ENCODE measurements around the gene SURF4.
A peak's percentile ranks its signal among the peaks of the same experiment; 100 is the strongest.

Gene SURF4

DNA sequence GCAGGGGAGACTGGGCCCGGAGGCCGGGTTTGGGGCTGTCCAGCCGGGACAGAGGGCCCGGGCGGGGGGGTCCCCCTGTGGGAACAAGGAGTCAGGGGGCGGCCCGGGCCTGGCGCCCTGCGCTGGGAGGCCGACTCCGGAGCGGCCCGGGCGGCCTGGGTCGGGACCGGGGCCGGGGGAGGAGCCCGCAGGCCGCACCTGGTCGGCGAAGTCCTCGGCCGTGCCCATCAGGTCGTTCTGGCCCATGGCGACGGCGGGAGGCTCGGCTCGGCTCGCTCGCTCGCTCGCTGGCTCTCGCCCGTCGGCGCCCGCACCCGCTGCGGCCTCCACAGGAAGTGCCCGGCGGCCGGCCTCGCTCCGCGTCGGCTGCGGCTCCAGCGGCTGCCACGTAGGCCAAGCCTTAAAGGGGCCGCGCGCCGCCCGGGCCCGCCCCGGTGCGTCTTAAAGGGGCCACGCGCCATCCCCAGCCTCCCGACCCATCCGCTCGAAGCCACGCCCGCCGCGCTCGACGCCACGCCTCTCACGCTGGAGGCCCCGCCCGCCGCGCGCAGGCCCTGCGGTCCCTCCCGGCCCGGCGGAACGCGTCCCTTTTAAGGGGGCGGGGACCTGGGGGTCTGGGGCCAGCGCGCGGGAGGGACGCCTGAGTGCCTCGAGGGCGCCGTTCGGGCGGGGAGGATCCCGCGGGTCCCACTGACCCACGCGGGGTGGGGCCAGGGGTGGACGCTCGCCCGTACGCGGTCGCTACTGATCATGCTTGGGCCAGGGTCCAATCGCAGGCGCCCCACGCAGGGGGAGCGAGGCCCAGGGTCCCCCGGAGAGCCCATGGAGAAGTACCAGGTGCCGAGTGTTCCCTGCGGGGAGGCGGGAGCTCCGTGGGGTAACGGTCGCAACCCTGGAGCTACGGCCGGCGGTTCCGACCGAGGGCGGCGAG is at the start of gene SURF4, which contains the start of gene STKLD1:
TSS of gene SURF4 (minus strand) at position 337 of the 931 bp plus-strand sequence. CDS start at position 246, 91 bp downstream.
TSS of gene STKLD1 (plus strand) at position 643 of the 931 bp plus-strand sequence. CDS start at position 751, 108 bp downstream.
- Histone ChIP-seq H3K27ac (ENCODE audit: low read depth, low read length) (peak within 1 kb of the TSS; percentile 88), H3K27me3 (ENCODE audit: control insufficient read depth in 1 of 2, insufficient read depth in 2 of 2, low read length in 2 of 2) (no peaks in the 10 kb centered on the region), H3K4me1 (ENCODE audit: control insufficient read depth in 1 of 2, insufficient read depth in 2 of 2, low read length in 2 of 2) (peaks cover 26 to 44% of the 10 kb centered on the region in 2 donors), H3K9ac (ENCODE audit: low read depth in 1 of 2, low read length in 2 of 2) (peak within 1 kb of the TSS; percentile 69 to 95), H3K9me3 (ENCODE audit: control insufficient read depth in 1 of 2, low read length in 2 of 2) (no peaks in the 10 kb centered on the region), H3K36me3 (ENCODE audit: control insufficient read depth in 1 of 2, insufficient read depth in 2 of 2, low read length in 2 of 2) (peaks cover 11 to 19% of the 10 kb centered on the region in 2 donors), H3K4me3 (ENCODE audit: low read depth in 1 of 2, low read length in 2 of 2) (peak within 1 kb of the TSS; percentile 87 to 97)

DNA sequence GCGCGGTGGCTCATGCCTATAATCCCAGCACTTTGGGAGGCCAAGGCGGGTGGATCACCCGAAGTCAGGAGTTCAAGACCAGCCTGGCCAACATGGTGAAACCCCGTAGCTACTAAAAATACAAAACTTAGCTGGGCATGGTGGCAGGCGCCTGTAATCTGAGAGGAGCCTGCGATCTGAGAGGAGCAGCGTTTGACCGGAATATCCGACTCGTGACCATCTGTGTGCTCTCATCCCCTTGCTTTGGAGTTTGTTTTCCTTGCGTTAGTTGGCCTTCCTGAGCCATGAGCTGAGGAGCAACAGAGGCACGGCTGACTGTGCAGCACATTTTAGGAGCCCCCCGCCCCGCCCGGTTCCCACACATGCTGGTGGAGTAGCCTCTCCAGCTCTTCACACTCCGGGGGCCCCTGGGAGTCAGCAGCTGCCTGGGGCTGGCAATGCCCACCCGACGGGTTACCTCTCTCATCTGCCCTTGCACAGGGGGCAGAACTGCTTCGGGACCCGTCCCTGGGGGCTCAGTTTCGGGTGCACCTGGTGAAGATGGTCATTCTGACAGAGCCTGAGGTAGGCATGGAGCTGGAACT is 49.3 kb upstream of the SURF4 start:
- Histone ChIP-seq H3K9ac (ENCODE audit: low read depth in 1 of 2, low read length in 2 of 2) (no peak overlapping the region), H3K4me1 (ENCODE audit: control insufficient read depth in 1 of 2, insufficient read depth in 2 of 2, low read length in 2 of 2) (peaks cover 6 to 21% of the 10 kb centered on the region in 2 donors), H3K9me3 (ENCODE audit: control insufficient read depth in 1 of 2, low read length in 2 of 2) (no peaks in the 10 kb centered on the region), H3K36me3 (ENCODE audit: control insufficient read depth in 1 of 2, insufficient read depth in 2 of 2, low read length in 2 of 2) (no peaks in the 10 kb centered on the region), H3K27ac (ENCODE audit: low read depth, low read length) (no peak overlapping the region), H3K27me3 (ENCODE audit: control insufficient read depth in 1 of 2, insufficient read depth in 2 of 2, low read length in 2 of 2) (peaks cover 4 to 6% of the 10 kb centered on the region in 2 donors), H3K4me3 (ENCODE audit: low read depth in 1 of 2, low read length in 2 of 2) (no peak overlapping the region)

DNA sequence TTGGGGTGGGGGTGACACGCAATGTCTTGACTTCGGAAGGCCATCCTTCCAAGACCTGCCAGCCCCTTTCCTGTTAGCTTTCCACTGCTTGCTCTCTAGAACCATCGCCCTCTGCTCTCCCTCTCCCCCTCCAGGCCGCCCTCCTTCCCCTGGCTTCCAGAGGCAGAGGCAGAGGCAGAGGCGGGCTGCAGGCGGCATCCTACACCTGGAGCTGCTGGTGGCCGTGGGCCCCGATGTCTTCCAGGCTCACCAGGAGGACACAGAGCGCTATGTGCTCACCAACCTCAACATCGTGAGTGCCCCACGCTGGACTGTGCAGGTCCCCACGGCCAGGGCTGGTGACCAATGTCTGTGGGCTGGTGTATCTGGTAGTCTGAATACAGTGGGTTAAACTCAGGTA is 48.3 kb upstream of the SURF4 start:
- peaks cover 10 to 25% of the 10 kb centered on the region in 2 donors for H3K4me1 ChIP-seq (ENCODE audit: control insufficient read depth in 1 of 2, insufficient read depth in 2 of 2, low read length in 2 of 2)
- H3K27me3 ChIP-seq (ENCODE audit: control insufficient read depth in 1 of 2, insufficient read depth in 2 of 2, low read length in 2 of 2): peaks cover 4 to 6% of the 10 kb centered on the region in 2 donors
- H3K36me3 ChIP-seq (ENCODE audit: control insufficient read depth in 1 of 2, insufficient read depth in 2 of 2, low read length in 2 of 2): no peaks in the 10 kb centered on the region
- no peak overlapping the region for H3K27ac ChIP-seq (ENCODE audit: low read depth, low read length)
- H3K4me3 ChIP-seq (ENCODE audit: low read depth in 1 of 2, low read length in 2 of 2): no peak overlapping the region
- no peak overlapping the region for H3K9ac ChIP-seq (ENCODE audit: low read depth in 1 of 2, low read length in 2 of 2)
- no peaks in the 10 kb centered on the region for H3K9me3 ChIP-seq (ENCODE audit: control insufficient read depth in 1 of 2, low read length in 2 of 2)

DNA sequence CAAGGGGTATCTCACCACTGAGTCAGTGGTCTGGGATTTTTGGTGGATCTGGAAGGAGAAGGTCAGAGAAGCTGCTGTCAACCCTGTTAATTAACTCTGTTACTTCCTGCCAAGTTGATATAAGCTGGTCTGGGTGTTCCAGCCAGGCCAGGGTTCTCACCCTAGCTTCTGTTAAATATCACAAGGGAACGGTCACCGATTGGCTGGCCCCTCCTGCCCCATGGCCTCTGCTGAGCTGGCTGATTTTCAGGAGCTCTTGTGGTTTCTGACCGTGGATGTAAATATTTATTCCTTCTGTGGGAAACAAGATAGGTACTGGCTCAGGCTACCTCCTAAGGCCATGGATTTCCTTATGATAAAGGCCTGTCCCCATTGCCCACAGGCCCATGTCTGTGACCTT is 47.4 kb upstream of the SURF4 start:
- H3K4me3 ChIP-seq (ENCODE audit: low read depth in 1 of 2, low read length in 2 of 2): no peak overlapping the region
- peaks cover 3 to 6% of the 10 kb centered on the region in 2 donors for H3K27me3 ChIP-seq (ENCODE audit: control insufficient read depth in 1 of 2, insufficient read depth in 2 of 2, low read length in 2 of 2)

DNA sequence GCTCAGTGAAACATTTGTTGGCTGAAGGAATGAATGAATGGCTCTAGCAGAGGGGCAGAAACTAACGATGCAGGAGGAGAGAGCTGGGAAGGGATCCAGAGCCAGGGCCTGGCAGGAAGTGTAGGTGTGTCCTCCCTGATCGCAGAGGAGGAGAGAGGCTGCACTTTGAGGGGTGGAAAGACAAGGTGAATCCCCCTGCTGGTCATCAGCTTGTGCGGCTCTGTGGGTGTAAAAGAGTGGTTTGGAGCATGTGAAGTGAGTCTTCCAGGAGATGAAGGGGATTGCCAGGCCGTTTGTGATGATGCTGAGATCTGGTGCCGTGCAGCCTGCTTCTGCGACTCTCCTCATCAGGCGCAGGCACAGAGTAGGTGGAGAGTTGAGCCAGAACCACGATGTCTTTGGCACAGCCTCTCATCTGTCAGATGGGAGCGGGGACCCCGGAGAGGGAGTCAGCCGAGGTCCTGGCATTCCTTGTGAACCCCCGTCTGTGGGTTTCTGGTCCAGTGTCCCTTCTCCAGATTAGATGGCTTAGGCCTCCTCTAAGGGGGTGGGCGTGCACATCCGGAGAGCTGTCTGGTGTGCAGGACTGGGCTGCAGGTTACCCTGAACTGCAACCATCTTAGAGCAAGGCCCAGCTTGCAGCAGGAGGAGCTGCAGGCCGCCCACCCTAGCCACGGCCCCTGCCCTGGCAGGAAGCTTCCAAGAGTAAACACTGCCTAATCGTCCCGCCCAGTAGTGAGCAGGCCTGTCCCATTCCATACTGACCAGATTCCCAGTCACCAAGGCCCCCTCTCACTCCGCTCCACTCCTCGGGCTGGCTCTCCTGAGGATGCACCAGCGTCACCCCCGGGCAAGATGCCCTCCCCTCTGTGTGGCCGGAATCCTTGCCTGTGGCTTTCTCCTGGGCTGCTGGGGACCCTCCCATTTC is 46.0 kb upstream of the SURF4 start, which contains the start of gene ADAMTS13:
TSS of gene ADAMTS13 (plus strand) at position 753 of the 928 bp plus-strand sequence. CDS start at position 830, 77 bp downstream.
- Histone ChIP-seq H3K9ac (ENCODE audit: low read depth in 1 of 2, low read length in 2 of 2) (no peak within 1 kb of the TSS), H3K36me3 (ENCODE audit: control insufficient read depth in 1 of 2, insufficient read depth in 2 of 2, low read length in 2 of 2) (no peaks in the 10 kb centered on the region), H3K4me3 (ENCODE audit: low read depth in 1 of 2, low read length in 2 of 2) (no peak within 1 kb of the TSS), H3K27me3 (ENCODE audit: control insufficient read depth in 1 of 2, insufficient read depth in 2 of 2, low read length in 2 of 2) (no peaks in the 10 kb centered on the region), H3K4me1 (ENCODE audit: control insufficient read depth in 1 of 2, insufficient read depth in 2 of 2, low read length in 2 of 2) (peaks cover 18 to 21% of the 10 kb centered on the region in 2 donors), H3K9me3 (ENCODE audit: control insufficient read depth in 1 of 2, low read length in 2 of 2) (no peaks in the 10 kb centered on the region), H3K27ac (ENCODE audit: low read depth, low read length) (no peak within 1 kb of the TSS)

More for the DNA sequence above, 47.4 kb upstream of the SURF4 start:
- H3K4me1 ChIP-seq (ENCODE audit: control insufficient read depth in 1 of 2, insufficient read depth in 2 of 2, low read length in 2 of 2): peaks cover 16 to 25% of the 10 kb centered on the region in 2 donors
- no peak overlapping the region for H3K27ac ChIP-seq (ENCODE audit: low read depth, low read length)
- H3K9ac ChIP-seq (ENCODE audit: low read depth in 1 of 2, low read length in 2 of 2): no peak overlapping the region
- H3K9me3 ChIP-seq (ENCODE audit: control insufficient read depth in 1 of 2, low read length in 2 of 2): no peaks in the 10 kb centered on the region
- H3K36me3 ChIP-seq (ENCODE audit: control insufficient read depth in 1 of 2, insufficient read depth in 2 of 2, low read length in 2 of 2): no peaks in the 10 kb centered on the region

DNA sequence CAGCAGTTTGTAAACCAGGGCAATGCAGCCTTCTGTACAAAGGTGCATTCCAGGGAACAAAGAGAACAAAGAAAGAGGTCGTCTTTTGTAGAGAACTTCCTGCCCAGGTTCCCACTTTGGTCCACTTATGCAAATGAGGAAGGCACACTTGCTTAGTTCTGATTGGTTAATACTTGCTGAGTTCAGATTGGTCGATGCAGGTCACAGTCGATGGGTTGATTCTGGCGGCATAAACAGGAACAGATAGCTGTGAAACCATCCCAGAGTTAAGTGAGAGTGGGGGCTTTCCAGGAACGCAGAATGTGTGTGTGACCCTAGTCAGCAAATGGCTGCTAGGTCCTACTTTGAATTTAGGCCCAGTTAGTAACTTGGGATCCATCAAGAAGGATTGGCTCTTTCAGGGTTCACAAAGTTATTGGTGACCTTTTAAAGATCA is 44.5 kb upstream of the SURF4 start:
- Histone ChIP-seq H3K27ac (ENCODE audit: low read depth, low read length) (no peak overlapping the region), H3K4me1 (ENCODE audit: control insufficient read depth in 1 of 2, insufficient read depth in 2 of 2, low read length in 2 of 2) (peaks cover 21 to 26% of the 10 kb centered on the region in 2 donors), H3K36me3 (ENCODE audit: control insufficient read depth in 1 of 2, insufficient read depth in 2 of 2, low read length in 2 of 2) (no peaks in the 10 kb centered on the region), H3K27me3 (ENCODE audit: control insufficient read depth in 1 of 2, insufficient read depth in 2 of 2, low read length in 2 of 2) (no peaks in the 10 kb centered on the region), H3K4me3 (ENCODE audit: low read depth in 1 of 2, low read length in 2 of 2) (no peak overlapping the region), H3K9me3 (ENCODE audit: control insufficient read depth in 1 of 2, low read length in 2 of 2) (no peaks in the 10 kb centered on the region), H3K9ac (ENCODE audit: low read depth in 1 of 2, low read length in 2 of 2) (no peak overlapping the region)

DNA sequence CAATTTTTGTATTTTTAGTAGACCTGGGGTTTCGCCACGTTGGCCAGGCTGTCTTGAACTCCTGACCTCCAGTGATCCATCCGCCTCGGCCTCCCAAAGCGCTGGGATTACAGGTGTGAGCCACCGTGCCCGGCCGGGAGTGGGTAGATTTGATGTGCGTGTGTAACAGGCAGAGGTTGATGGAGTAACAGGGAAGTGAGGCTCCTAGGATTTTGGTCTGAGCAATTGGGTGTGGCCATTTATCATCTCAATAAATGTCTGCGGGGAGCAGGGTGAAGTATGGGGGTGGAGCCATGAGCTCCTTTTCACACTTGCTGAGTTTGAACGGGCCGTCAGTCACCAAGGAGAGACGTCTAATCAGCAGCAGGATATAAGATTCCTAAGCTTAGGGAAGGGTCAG is 43.1 kb upstream of the SURF4 start:
- Histone ChIP-seq H3K36me3 (ENCODE audit: control insufficient read depth in 1 of 2, insufficient read depth in 2 of 2, low read length in 2 of 2) (peaks cover 6 to 12% of the 10 kb centered on the region in 2 donors), H3K27me3 (ENCODE audit: control insufficient read depth in 1 of 2, insufficient read depth in 2 of 2, low read length in 2 of 2) (no peaks in the 10 kb centered on the region), H3K9me3 (ENCODE audit: control insufficient read depth in 1 of 2, low read length in 2 of 2) (no peaks in the 10 kb centered on the region), H3K4me3 (ENCODE audit: low read depth in 1 of 2, low read length in 2 of 2) (peak overlapping the region; percentile 5 to 91), H3K4me1 (ENCODE audit: control insufficient read depth in 1 of 2, insufficient read depth in 2 of 2, low read length in 2 of 2) (peaks cover 21 to 26% of the 10 kb centered on the region in 2 donors), H3K9ac (ENCODE audit: low read depth in 1 of 2, low read length in 2 of 2) (peak overlapping the region in 1 of 2 donors; percentile 72), H3K27ac (ENCODE audit: low read depth, low read length) (peak overlapping the region; percentile 55)

DNA sequence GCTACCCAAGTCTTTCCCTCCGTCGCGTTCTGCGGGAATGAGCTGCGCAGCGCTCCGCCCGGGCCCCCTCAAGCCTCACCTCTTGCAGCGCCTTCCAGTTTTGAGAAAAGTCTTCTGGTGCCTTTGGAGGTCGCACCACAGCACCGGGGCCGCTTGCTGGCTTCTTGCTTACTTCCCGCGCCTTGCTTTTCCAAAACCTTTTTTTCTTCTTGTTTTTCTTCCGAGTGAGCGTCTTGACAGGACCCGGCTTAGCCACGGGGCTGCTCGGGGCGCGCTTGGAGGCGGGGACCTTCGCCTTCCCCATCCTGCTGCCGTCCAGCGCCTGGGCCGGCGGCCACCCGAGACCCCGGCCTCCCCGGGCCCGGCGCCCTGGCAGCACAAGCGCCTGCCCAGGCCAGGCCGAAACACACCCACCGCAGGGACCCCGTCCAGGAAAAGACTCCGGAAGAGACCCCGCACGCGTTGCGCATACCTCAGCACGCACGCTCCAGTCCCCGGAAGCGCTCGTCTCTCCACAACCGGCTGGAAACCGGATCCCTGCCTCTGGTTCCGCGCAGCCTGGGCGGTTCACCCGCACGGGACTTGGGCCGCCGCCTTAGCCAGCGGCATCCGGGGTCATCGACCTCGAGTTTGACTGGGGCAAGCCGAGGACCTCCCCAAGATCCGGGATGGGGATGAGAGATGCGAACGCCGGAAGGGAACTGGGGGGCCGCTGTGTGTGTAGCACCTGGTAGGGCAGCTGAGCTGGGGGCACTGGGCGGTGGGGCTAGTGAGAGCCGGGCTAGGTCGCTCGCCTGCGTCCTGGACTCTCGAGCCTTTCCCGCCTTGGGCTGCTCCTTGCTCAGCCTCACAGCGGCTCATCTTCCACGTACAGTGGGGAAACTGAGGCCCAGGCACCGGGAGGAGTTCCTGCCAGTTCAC is 41.9 kb upstream of the SURF4 start, which contains the start of gene REXO4:
TSS of gene REXO4 (minus strand) at position 470 of the 921 bp plus-strand sequence. CDS start at position 304, 166 bp downstream.
- peak within 1 kb of the TSS; percentile 80 to 91 for H3K4me3 ChIP-seq (ENCODE audit: low read depth in 1 of 2, low read length in 2 of 2)
- peak within 1 kb of the TSS; percentile 72 to 81 for H3K9ac ChIP-seq (ENCODE audit: low read depth in 1 of 2, low read length in 2 of 2)
- H3K4me1 ChIP-seq (ENCODE audit: control insufficient read depth in 1 of 2, insufficient read depth in 2 of 2, low read length in 2 of 2): peaks cover 21 to 26% of the 10 kb centered on the region in 2 donors
- H3K27ac ChIP-seq (ENCODE audit: low read depth, low read length): peak within 1 kb of the TSS; percentile 86
- H3K9me3 ChIP-seq (ENCODE audit: control insufficient read depth in 1 of 2, low read length in 2 of 2): no peaks in the 10 kb centered on the region
- peaks cover 7 to 23% of the 10 kb centered on the region in 2 donors for H3K36me3 ChIP-seq (ENCODE audit: control insufficient read depth in 1 of 2, insufficient read depth in 2 of 2, low read length in 2 of 2)
- H3K27me3 ChIP-seq (ENCODE audit: control insufficient read depth in 1 of 2, insufficient read depth in 2 of 2, low read length in 2 of 2): no peaks in the 10 kb centered on the region
